ENCODE data around the gene RLBP1. TPM values are rescaled to one million over a fixed set of nuclear protein-coding genes. Genes with fewer than 3 reads are reported as not detected.
A peak's percentile ranks its signal among the peaks of the same experiment; 100 is the strongest.

The RLBP1 gene
- total RNA-seq, 4 donors from 2014 or later, result not detected

DNA sequence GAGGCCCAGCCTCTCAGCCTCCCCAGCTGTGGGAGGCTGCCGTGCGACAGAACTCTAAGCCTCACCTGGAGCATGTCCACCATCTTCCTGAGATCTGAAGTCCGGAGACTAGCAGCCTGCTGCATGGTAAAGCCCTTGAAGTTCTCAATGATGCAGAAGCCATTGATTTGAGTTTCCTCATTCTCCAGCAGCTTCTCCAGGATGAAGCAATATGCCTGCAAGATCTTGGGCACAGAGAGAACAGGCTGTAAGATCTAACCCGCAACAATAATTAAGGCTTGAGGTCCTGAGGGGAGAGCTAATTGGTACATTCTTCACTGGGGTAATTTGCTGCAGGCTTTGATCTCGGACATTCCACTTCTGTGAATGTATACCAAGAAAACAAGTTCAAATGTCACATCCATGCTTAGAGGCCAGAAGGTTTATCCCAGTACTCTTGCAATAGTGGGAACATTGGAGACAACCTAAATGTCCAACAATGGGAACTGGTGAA, 9.7 kb downstream of the RLBP1 start:
- no peaks in the 10 kb centered on the region for H3K27me3 ChIP-seq
- H3K4me3 ChIP-seq, result no peak overlapping the region
- H3K27ac ChIP-seq, result no peak overlapping the region
- no peaks in the 10 kb centered on the region for H3K36me3 ChIP-seq
- no peak for DNase-seq
- TF ChIP-seq POLR2AphosphoS5 (IDR thresholded peaks at IDR 0.05) (no peak), POLR2A (IDR thresholded peaks at IDR 0.05) (no peak), EP300 (IDR thresholded peaks at IDR 0.05; ENCODE audit: low read depth) (no peak)
- TF ChIP-seq, protein P1, sequence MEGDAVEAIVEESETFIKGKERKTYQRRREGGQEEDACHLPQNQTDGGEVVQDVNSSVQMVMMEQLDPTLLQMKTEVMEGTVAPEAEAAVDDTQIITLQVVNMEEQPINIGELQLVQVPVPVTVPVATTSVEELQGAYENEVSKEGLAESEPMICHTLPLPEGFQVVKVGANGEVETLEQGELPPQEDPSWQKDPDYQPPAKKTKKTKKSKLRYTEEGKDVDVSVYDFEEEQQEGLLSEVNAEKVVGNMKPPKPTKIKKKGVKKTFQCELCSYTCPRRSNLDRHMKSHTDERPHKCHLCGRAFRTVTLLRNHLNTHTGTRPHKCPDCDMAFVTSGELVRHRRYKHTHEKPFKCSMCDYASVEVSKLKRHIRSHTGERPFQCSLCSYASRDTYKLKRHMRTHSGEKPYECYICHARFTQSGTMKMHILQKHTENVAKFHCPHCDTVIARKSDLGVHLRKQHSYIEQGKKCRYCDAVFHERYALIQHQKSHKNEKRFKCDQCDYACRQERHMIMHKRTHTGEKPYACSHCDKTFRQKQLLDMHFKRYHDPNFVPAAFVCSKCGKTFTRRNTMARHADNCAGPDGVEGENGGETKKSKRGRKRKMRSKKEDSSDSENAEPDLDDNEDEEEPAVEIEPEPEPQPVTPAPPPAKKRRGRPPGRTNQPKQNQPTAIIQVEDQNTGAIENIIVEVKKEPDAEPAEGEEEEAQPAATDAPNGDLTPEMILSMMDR (IDR thresholded peaks at IDR 0.05), result no peak
- 80% methylated on average over 5 of the region's 5 CpGs; no CpG with 5 or more reads in 1 of the 2 donors for WGBS, 2 donors (ENCODE audit: low coverage in 1 of 2)
- H3K4me1 ChIP-seq, result peaks cover 0 to 20% (median 6%) of the 10 kb centered on the region in 4 donors
- H3K9me3 ChIP-seq, result no peaks in the 10 kb centered on the region
- intact Hi-C loops (cut with DNase I; ENCODE audit: low total_unique reads) (no loop called here), in situ Hi-C loops (cut with MboI; ENCODE audit: low pct_ligation_motif_present in 1 of 4, low pct_unique_long_range_greater_than_20kb in 1 of 4, low sequenced_read_pairs in 3 of 4) (loop anchor here in 1 of 4 donors (25.0 kb wide), 1 partner anchor 226 kb away; no protein-coding TSS in a partner anchor)

DNA sequence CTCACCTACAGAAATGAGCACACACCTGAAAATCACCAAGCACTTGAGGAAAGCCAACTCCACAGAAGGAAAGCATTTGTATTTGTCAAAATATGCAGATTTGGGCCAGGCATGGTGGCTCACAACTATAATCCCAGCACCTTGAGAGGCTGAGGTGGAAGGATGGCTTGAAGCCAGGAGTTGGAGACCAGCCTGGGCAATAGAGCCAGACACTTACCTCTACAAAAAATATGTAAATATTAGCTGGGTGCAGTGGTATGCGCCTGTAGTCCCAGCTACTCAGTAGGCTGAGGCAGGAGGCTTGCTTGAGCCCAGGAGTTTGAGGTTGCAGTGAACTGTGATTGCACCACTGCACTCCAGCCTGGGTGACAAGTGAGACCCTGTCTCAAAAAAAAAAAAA, 12.3 kb downstream of the RLBP1 start:
- in situ Hi-C loops (cut with MboI; ENCODE audit: low pct_ligation_motif_present in 1 of 4, low pct_unique_long_range_greater_than_20kb in 1 of 4, low sequenced_read_pairs in 3 of 4) (loop anchor here in 1 of 4 donors (25.0 kb wide), 1 partner anchor 228 kb away; no protein-coding TSS in a partner anchor), intact Hi-C loops (cut with DNase I; ENCODE audit: low total_unique reads) (no loop called here)
- TF ChIP-seq, protein P1 (IDR thresholded peaks at IDR 0.05), result no peak
- TF ChIP-seq POLR2AphosphoS5 (IDR thresholded peaks at IDR 0.05) (no peak), POLR2A (IDR thresholded peaks at IDR 0.05) (no peak), EP300 (IDR thresholded peaks at IDR 0.05; ENCODE audit: low read depth) (no peak)
- no peak for DNase-seq
- H3K9me3 ChIP-seq, result no peaks in the 10 kb centered on the region
- 54% methylated on average over 1 of the region's 1 CpG; no CpG with 5 or more reads in 1 of the 2 donors for WGBS, 2 donors (ENCODE audit: low coverage in 1 of 2)
- no peaks in the 10 kb centered on the region for H3K36me3 ChIP-seq
- H3K4me1 ChIP-seq, result peaks cover 0 to 22% (median 7%) of the 10 kb centered on the region in 4 donors
- H3K4me3 ChIP-seq, result no peak overlapping the region
- no peak overlapping the region for H3K27ac ChIP-seq
- no peaks in the 10 kb centered on the region for H3K27me3 ChIP-seq

DNA sequence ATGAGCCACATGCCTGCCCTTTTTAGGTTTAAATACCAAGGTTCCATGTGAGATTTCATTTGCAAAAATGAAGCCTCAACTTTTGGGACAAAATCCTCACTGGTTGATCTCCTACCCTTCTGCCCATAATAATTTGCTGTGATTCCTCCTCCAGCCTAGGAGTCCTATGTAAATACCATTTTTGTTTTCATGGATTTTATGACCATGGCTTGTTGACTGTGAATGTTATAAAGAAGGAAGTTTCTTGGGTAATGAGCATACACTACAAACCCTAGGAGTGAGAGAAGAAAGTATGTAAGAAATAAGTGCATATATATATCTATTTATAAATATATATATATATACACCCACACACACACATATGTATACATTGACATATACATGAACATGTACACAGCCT, 13.1 kb downstream of the RLBP1 start:
- DNase-seq, result no peak
- TF ChIP-seq, protein P1 (IDR thresholded peaks at IDR 0.05), result no peak
- TF ChIP-seq POLR2A (IDR thresholded peaks at IDR 0.05) (no peak), EP300 (IDR thresholded peaks at IDR 0.05; ENCODE audit: low read depth) (no peak), POLR2AphosphoS5 (IDR thresholded peaks at IDR 0.05) (no peak)
- Histone ChIP-seq H3K27ac (no peak overlapping the region), H3K4me3 (no peak overlapping the region), H3K27me3 (no peaks in the 10 kb centered on the region), H3K9me3 (no peaks in the 10 kb centered on the region), H3K4me1 (peaks cover 0 to 22% (median 7%) of the 10 kb centered on the region in 4 donors), H3K36me3 (no peaks in the 10 kb centered on the region)
- in situ Hi-C loops (cut with MboI; ENCODE audit: low pct_ligation_motif_present in 1 of 4, low pct_unique_long_range_greater_than_20kb in 1 of 4, low sequenced_read_pairs in 3 of 4) (loop anchor here in 1 of 4 donors (25.0 kb wide), 1 partner anchor 229 kb away; no protein-coding TSS in a partner anchor), intact Hi-C loops (cut with DNase I; ENCODE audit: low total_unique reads) (no loop called here)

DNA sequence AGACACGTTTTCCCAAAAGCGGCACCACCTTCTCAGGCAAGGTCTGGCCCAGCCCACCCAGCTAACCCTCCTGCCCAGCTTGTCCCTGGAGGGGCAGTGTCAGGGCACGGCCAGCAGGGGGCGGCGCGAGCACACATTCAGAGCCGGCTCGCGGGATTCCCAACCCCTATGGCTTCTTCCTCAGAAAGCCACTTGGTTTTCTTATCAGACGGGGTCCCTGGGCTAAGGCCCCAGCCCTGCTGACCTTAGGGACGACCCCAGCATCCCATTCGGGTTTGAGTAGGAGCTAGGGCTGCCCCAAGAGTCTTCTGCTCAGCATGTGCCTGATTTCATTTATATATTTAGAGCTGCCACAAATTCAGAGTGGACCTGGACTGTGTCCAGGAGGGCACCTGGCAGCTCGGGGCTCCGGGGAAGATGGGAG, 14.5 kb downstream of the RLBP1 start:
- DNase-seq, result peak; percentile 80
- in situ Hi-C loops (cut with MboI; ENCODE audit: low pct_ligation_motif_present in 1 of 4, low pct_unique_long_range_greater_than_20kb in 1 of 4, low sequenced_read_pairs in 3 of 4), result loop anchor here in 1 of 4 donors (25.0 kb wide), 1 partner anchor 230 kb away; no protein-coding TSS in a partner anchor
- Histone ChIP-seq H3K4me1 (peaks cover 0 to 22% (median 7%) of the 10 kb centered on the region in 4 donors), H3K27ac (no peak overlapping the region), H3K9me3 (no peaks in the 10 kb centered on the region), H3K4me3 (peak overlapping the region in 2 of 4 donors; percentile 9 to 25), H3K27me3 (no peaks in the 10 kb centered on the region), H3K36me3 (no peaks in the 10 kb centered on the region)
- 0% methylated on average over 2 to 14 of the region's 14 CpGs for WGBS, 2 donors (ENCODE audit: low coverage in 1 of 2)
- intact Hi-C loops (cut with DNase I; ENCODE audit: low total_unique reads), result no loop called here
- TF ChIP-seq POLR2A (IDR thresholded peaks at IDR 0.05), result no peak
- TF ChIP-seq EP300 (IDR thresholded peaks at IDR 0.05; ENCODE audit: low read depth), result no peak
- TF ChIP-seq, protein P1 (IDR thresholded peaks at IDR 0.05), result peak; percentile 92 to 99 (median 96)

All from transverse colon (tissue), 4 donors.